HG03066 (cell line): Measurements from ENCODE around the gene DNMT3A.
A peak's percentile ranks its signal among the peaks of the same experiment; 100 is the strongest.

ENCODE experiments used
- ATAC-seq: cut with Tn5 transposase; IDR thresholded peaks from one replicate; pipeline ENCODE4 v1.9.1; 2021; ENCODE audit warnings: low read depth; ENCODE audit not compliant: unreplicated experiment

The DNMT3A gene

GRCh38 chr2:25308599-25308998 lies 33.1 kb downstream of the DNMT3A start:
- ATAC-seq: no peak

- no peak for ATAC-seq
Observed at GRCh38 chr2:25307949-25308557, 33.7 kb downstream of the DNMT3A start.

- no peak for ATAC-seq
Observed at GRCh38 chr2:25306777-25307368, 34.9 kb downstream of the DNMT3A start.

- no peak for ATAC-seq
Observed at GRCh38 chr2:25305775-25306174, 36.0 kb downstream of the DNMT3A start.

GRCh38 chr2:25304826-25305596 lies 36.7 kb downstream of the DNMT3A start:
- ATAC-seq: no peak

- no peak for ATAC-seq
Observed at GRCh38 chr2:25304321-25304720, 37.4 kb downstream of the DNMT3A start.

GRCh38 chr2:25303633-25304236 lies 38.0 kb downstream of the DNMT3A start:
- no peak for ATAC-seq

GRCh38 chr2:25302758-25303375 lies 38.9 kb downstream of the DNMT3A start:
- no peak for ATAC-seq

GRCh38 chr2:25301453-25302352 lies 40.0 kb downstream of the DNMT3A start:
- ATAC-seq: peak; percentile 98

GRCh38 chr2:25300001-25300400 lies 41.7 kb downstream of the DNMT3A start:
- ATAC-seq: no peak

GRCh38 chr2:25298776-25299431 lies 42.8 kb downstream of the DNMT3A start:
- ATAC-seq: no peak

- no peak for ATAC-seq
Observed at GRCh38 chr2:25297738-25298137, 44.0 kb downstream of the DNMT3A start.

- no peak for ATAC-seq
Observed at GRCh38 chr2:25295621-25296020, 46.1 kb downstream of the DNMT3A start.

- ATAC-seq: peak; percentile 84
Observed at GRCh38 chr2:25294573-25295462, 46.9 kb downstream of the DNMT3A start.

- no peak for ATAC-seq
Observed at GRCh38 chr2:25293958-25294562, 47.7 kb downstream of the DNMT3A start.

- no peak for ATAC-seq
Observed at GRCh38 chr2:25293145-25293544, 48.6 kb downstream of the DNMT3A start.

- no peak for ATAC-seq
Observed at GRCh38 chr2:25292408-25292807, 49.3 kb downstream of the DNMT3A start.
